Effector memory CD8-positive, alpha-beta T cell (primary cell): ENCODE results near the gene ZC3HAV1.

ENCODE experiments used
- ATAC-seq: fragments of 150-1000 bp; cut with Tn5 transposase; replicated peaks from 2 replicates; pipeline ENCODE4 v1.10.0; 2021; ENCODE audit warnings: mild to moderate bottlenecking, moderate library complexity
- DNase-seq, 3 experiments: peaks; one replicate each; pipeline ENCODE4 v3.0.0; 2021
- H3K27ac Mint-ChIP-seq, 2 donors: one replicate each; pipeline ENCODE4 v1.8.0; 2022; ENCODE audit warnings: mild to moderate bottlenecking in 2 of 2, mixed read lengths in 2 of 2, moderate library complexity in 2 of 2
- H3K27me3 Mint-ChIP-seq, 2 donors: one replicate each; pipeline ENCODE4 v1.8.0; 2022; ENCODE audit warnings: mixed read lengths in 2 of 2
- H3K36me3 Mint-ChIP-seq: one replicate; pipeline ENCODE4 v1.8.0; 2022; ENCODE audit warnings: mild to moderate bottlenecking, moderate library complexity, mixed read lengths; ENCODE audit not compliant: insufficient read depth
- H3K4me1 Mint-ChIP-seq, 2 donors: one replicate each; pipeline ENCODE4 v1.8.0; 2022; ENCODE audit warnings: low read depth in 2 of 2, mixed read lengths in 2 of 2
- H3K4me3 Mint-ChIP-seq, 2 donors: one replicate each; pipeline ENCODE4 v1.8.0; 2022; ENCODE audit warnings: mild to moderate bottlenecking in 2 of 2, mixed read lengths in 2 of 2, moderate library complexity in 2 of 2
- H3K9me3 Mint-ChIP-seq, 2 donors: one replicate each; pipeline ENCODE4 v1.8.0; 2022; ENCODE audit warnings: mixed read lengths in 2 of 2

The ZC3HAV1 gene

DNA sequence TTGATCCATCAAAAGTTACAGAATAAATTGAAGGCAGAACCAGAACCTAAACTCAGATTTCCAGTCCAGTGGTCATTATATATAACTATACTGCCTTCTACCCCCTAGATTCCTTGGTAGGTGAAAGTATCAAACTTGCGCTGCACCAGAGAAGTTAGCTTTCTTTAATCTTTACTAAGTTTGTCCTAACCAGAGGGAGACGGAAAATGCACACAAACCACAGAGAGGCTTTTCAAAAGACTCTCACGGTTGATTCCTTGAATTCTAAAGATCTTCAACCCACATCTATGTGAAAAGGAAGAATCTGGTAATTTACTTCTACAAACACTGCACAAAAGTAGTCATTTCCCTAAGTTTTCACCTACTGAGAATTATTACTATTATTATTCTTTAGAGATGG, 110.1 kb downstream of the ZC3HAV1 start:
- Mint-ChIP-seq H3K27me3 (peaks cover 45 to 53% of the 10 kb centered on the region in 2 donors), H3K36me3 (no peaks in the 10 kb centered on the region), H3K4me1 (no peaks in the 10 kb centered on the region), H3K4me3 (no peak overlapping the region), H3K9me3 (no peaks in the 10 kb centered on the region), H3K27ac (no peak overlapping the region)
- DNase-seq (no peak), ATAC-seq (no peak)
